IPS-11a (cell line): ENCODE measurements around the gene ARAP1.

Source experiments
- H3K4me3 ChIP-seq: one replicate; pipeline ENCODE4 v1.5.1; 2013; ENCODE audit warnings: low read depth, low read length, control low read depth

ARAP1 gene

DNA sequence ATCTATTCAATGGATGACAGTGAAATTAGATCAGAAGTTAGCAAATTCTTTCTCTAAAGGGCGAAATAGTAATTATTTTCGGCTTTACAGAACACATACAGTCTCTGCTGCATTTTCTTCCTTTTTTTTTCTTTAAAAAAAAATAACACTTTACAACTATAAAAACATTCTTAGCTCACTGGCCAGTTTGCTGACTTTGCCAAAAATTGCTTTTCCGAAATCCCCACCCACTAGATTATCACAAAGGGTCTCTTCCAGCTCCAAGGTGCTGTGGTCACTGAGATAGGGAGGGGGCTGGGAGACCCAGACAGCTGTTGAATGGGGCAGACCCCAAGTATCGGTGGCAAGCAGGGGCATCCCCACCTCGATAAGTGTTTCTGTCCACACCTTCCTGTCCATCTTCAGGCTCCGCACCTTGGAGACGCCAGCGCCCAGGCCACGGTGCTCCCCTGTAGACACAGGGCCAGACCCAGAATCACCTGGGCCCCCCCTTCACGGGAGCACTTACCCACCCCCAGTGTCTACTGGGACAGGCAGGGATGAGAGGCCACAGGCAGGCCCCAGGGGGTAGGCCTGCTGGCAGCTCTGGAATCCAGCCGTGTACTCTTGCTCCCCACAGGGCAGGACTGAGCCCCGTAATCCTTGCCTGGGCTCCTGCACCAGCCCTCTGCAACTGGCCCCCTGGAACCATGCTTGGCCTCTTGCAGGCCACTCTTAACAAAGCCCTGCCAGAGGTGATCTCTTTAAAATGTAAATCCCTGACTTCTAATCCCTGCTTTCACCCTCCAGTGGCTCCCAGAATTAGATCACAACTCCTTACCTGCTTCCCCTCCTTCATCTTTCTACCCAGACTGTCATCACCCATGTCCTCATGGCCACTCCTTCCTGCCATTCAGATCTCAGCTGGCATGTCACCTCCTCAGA, 46.5 kb downstream of the ARAP1 start:
- H3K4me3 ChIP-seq: no peak overlapping the region

DNA sequence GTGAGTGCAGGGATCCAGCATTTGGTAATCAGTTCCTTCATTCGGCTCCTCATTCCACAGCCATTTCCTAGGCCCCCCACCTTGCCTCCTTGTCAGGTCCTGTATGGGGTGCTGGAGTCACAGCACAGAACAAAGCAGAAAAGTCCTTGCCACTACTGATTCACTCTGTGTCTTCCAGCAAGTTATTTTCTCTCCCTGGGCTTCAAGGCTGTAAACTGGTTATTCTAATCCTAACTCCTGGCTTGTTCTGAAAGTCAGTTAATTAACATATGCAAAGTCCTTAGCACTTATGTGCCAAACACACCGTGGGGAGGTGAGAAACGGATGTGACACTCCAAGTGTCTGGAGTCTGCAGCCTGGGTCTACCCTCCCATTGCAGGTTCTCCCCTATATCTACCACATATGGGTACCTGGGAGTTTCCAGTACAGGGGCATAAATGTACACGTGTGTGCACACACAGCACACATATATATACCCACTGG, 47.4 kb downstream of the ARAP1 start:
- no peak overlapping the region for H3K4me3 ChIP-seq

DNA sequence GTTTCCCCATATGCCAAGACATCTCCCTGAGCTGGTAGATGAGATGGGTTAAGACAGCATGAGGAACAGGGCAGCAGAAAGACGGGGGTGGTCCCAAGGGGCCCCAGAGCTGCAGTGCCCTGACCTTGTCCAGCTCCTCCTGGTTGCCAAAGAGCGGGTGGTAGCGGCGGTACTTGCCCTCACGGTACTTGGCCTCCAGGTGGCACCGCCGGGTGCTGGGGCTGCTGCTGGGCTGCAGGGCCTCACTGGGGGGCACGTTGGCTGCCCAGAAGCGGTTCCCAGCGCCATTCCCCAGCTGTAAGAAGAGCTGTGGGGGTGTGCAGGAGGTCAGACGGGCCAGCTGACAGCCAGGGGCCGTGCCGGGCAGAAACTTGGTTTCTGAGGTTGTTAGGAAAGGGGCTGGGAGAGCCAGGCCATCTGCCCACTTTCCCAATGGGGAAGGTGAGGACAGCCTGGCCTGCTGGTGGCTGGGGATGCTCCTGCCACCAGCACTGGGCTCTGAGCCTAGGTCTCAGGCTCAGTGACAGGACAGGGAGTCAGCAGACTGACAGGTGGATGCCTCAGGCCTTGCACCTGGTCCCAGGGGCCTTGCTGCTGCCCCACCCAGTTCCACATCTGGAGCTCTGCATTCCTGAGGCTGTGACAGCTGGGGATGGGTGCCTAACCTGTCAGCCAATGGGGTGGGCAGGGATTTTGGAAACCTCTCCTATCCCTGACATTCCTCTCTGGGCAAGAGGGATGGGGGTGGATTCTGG, 48.0 kb downstream of the ARAP1 start:
- no peak overlapping the region for H3K4me3 ChIP-seq

DNA sequence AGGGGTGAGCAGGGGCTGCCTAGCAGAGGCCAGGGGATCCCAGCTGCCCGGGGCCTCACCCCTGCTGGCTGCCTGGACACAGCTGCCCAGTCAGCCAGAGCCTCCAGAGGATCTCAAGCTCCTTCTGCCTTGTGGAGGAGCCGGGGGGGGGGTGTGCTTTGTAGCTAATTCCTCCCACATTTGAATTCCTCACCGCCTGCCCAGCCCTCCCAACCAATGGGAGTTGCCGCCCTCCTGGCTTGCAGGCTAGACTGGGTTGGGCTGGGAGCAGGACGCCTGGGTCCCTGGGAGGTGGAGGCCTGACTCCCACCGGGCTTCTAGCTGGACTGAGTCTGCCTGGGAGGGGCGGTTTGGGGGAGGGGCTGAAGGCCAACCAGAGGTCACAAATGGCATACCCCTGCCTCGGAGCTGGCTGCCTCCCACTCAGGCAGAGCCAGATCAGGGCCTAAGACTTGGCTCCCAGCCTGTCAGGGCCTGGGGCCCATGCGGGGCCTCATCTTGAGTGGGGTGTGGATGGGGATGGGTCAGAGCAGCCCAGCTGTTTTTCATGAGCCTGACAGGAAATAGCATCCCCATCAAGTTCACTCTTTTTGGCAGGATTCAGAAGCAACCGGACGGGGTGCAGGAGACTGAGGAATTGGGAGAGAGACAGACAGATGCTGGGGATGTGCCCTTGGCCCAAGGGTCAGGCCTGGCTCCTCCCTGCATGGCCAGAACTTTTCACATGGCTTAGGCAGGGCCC, 48.8 kb downstream of the ARAP1 start:
- H3K4me3 ChIP-seq: no peak overlapping the region

DNA sequence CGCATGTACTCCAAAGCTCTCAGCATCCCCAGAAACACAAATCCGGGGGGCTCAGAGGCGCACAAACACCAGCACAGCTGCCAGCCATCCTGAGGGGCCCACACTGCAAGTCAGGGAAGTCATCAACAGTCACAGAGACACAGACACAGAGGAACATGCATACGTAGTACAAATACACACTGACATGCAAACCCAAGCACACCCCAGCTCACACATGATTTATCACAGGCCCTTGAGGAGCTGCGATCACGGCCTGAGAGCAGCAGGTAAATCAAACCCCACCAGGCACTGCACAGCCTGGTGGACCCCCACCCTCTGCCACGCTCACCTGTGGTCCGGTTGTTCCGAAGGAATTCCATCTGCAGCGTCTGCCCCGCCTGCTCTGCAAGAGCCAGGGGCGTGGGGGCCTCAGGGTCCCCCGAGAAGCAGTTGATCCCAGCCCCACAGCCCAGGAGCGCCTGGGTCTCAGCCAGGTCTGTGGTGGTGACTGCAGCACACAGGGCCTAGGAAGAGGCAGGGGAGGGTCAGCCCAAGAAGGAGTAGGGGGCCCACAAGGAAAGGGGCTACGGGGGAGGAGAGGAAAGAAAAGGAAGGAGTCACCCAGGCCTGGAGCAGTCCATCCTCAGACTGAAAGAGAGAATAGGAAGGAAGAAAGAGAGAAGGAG, 49.5 kb downstream of the ARAP1 start:
- no peak overlapping the region for H3K4me3 ChIP-seq

DNA sequence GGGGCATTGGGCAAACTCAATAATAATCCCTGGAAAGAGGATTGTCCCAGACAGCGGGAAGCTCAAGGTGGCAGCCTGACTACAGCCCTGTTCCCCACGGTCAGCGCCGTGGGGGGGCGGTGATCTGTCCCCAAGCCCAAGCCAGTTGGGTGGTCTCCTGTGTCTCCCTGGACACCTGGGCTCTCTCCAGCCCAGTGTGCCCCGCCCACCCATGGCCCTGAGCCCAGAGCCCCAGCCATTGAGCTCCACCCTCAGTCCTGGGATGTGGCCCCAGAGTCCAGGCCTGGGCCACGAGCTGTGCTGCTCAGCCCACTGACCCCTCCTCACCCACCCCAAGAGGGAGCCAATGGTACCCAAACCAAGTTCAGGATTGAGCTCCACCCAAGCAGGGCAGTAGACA, 50.1 kb downstream of the ARAP1 start:
- H3K4me3 ChIP-seq: no peak overlapping the region

DNA sequence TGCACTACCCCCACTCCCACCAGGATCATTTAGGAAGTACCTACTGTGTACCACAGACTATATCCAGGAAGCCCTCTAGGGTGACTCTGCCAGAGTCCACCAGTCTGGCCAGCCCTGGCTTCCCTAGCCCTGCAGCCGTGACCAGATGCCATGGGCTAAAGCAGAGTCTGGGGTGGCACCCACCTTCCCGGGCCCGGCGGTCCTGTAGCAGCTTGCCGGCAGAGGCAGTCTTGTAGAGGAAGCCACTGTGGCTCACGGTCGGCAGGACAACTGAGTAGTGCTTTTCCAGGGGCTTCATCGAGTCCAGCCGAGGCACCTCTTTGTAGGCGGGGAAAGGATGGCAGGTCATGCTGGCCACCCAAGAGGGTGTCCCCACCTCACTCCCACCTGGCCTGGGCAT, 50.7 kb downstream of the ARAP1 start:
- no peak overlapping the region for H3K4me3 ChIP-seq

DNA sequence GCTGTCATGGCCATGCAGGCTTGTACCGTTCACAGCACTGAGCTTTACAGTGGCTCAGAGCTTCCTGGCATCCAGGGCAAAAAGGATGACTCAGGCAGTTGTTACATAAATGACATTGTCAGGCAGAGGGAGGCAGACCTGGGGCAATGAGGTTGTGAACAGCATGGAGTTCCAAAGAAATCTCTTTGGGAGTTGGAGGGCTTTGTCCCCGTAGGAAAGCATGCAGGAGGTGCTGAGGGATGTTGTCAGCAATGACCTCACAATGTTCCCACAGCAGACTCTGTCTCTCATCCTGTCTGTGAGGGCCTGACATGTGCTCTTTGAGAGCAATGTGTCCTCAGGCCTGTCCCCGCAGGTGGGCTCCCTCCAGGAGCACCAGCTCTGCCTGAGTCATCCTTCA, 52.1 kb downstream of the ARAP1 start:
- H3K4me3 ChIP-seq: no peak overlapping the region

DNA sequence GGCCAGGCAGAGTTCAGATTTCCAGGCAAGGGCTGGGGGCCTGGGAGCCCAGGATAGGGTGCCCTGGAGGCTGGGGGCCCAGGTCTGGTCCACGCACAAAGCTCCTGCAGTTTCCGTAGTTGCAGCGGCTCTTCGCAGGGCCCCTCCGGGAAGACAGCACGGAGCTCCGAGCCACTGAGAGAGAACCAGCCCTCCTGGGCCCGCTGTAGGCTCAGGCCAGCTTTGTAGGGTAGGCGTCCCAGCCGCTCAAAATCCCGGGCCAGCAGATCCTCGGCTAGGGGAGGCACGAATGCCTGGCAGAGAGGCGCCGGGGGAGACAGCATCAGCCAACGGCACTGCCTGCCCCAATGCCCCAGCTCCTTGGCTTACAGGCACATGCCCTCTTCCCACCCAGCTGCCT, 54.4 kb downstream of the ARAP1 start:
- no peak overlapping the region for H3K4me3 ChIP-seq

DNA sequence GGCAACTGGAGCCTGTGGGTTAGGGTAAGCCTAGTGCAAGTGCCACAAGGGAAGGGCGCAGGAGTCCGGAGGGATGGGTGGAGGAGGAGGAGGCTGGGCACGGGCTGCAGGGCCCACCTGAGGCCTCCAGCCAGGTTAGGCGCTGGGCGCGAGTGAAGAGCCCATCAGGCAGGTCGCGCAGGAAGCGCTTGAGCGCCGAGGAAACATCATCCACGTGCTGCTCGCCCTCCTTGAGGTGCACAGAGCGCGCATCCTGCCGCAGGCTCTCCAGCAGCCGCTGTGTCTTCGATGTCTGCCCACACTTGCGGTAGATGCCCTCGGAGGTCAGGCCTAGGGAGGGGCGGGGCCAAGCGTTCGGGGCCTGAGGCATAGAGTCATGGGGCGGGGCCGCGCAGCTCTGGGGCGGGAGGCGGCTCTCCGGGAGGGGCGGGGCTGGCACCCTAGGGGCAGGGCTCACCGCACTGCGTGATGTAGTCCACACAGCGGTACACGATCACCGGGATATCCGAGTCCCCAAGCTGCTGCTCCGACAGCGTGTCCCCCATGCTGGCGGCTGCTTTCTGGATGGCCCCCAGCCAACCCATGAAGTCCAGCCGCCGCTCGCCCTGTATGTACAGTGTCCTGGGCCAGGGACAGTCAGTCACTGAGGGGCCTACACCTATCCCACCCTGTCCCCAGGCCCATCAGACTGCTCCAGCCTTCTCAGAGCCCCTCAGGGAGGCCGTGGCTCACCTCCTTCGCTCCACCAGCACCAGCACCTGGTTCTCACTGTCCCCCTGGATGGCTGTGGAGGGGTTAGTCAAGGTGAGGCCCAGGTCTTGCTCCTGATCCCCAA, 55.1 kb downstream of the ARAP1 start:
- H3K4me3 ChIP-seq: no peak overlapping the region

DNA sequence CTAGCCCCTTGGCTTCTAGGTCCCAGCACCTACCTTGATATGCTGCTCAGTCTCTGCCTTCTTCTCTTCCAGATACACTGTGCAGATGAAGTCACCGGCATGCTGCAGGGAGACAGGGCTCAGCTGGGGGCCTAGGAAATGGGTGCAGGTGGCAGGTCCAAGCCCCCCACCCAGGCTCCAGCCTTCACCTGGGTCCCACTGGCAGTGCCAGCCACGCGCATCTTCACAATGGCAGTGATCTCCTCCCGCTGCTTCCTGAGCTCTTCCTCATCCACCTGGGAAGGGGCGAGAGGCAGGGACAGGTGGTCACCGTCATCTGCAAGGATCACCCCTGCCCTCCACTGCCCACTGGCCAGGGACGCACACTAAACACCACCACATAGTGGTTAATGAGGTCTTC, 56.9 kb downstream of the ARAP1 start:
- H3K4me3 ChIP-seq: no peak overlapping the region

DNA sequence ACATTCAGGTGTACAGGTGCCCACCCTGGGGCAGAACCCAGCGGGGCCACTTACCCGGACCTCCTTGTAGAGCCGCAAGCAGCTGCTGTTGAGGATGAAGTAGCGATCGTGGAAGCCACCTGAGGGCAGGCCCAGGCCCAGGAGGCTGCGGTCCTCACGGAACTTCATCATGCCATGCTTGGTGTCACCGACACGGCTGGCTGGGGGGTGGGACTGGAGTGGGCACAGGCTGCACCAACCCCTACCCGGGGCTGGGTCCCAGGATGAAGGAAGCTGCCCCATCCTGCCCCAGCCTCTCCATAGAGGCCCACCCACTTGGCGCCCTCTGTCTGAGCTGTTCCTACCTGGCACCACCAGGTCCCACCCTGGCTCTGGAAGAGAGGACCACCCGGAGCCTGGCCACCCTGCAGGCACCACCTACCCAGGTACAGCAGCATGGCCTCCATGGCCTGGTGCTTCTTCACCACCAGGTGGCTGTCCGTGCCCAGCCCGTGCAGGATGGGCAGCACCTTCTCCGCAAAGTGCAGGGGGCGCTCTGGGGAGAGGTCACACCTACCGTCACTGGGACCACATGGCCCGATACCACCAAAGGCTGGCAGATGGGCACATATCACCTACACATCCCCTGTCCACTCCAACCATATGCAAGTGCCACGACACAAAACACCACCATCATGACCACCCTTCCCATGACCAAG, 58.8 kb downstream of the ARAP1 start:
- H3K4me3 ChIP-seq: no peak overlapping the region

DNA sequence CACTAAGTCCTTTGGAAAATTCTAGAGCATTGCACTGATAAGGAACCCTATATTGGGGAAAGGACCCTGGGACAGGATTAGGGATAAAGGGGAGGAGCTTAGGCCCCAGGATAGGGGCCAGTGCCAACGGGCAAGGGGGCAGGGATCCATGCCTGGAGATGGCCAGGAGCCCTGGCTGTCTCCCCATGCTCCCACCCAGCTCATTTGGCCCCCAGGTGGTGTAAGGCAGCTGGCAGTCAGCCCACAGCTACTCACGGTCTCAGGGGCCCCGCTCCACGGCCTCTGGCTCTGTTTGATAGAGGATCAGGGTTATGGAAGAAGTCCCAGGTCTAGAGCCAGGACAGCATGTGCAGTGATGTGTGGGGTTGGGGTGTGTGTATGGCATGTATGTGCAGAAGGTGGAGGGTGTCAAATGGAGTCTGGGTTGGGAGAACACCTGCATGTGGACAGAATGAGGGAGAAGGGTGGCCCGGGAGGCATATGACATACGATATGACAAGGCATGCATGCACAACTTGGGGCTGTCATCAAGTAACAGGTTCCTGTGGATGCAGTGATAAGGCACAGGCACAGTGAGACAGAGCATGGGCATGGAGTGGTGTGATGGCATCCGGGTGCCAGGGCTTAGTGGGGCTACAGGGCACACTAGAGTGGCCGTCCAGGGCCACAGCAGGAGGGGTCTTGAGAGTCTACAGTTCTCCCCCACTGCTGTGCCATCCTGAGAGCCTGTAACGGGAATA, 59.5 kb downstream of the ARAP1 start:
- H3K4me3 ChIP-seq: no peak overlapping the region

DNA sequence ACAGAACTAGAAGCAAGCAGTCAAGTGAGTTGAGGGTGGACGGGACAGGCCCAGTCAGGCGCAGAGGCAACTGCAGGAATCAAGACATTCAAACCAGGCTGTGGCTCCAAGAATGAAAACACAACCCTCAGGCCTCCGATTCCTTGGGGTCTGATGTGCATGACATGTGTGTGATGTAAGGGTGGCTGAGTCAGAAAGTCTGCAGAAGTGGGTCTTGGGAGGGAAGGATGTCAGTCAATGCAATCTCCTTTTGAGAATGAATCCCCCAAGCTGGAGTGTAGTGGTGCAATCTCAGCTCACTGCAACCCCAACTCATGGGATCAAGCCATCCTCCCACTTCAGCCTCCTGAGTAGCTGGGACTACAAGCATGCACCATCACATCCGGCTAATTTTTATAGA, 62.0 kb downstream of the ARAP1 start:
- H3K4me3 ChIP-seq: no peak overlapping the region

DNA sequence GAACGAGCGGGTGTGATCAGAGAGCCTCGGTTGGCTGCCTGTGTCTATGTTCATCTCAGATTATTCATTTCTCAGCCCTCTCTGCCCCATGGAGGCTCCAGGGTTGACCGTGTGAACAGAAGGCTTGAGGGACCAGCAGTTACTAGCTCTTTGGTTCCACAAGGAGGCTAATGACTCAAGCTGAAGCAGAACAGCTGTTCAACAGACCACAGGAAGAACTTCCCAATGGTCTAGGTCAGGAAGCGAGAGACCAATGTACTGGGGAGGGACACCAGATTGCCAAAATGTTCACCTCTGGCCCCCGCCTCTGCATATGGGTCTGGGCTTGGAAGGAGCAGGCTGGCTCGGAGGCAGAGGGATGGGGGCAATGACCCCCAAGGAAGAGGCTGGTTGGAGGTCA, 63.3 kb downstream of the ARAP1 start:
- H3K4me3 ChIP-seq: no peak overlapping the region

DNA sequence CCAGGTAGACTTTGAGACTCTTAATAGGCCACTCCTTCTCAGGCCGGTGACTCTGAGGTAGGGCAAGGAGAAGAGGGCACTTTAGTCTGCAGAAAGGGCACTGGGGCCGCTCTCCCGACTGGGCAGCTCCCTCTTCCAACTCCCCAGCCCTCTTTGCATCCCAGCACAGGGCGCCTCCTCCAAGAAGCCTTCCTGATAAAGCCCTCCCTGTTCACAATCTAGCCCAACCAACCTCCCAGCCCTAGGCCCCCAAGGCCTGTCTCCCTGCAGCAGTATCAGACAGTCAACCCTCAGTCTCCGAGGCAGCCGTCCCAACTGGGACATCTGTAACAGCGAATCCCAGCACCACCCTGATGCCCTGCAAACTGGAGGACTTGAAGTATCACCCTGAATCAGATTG, 63.7 kb downstream of the ARAP1 start:
- H3K4me3 ChIP-seq: no peak overlapping the region

DNA sequence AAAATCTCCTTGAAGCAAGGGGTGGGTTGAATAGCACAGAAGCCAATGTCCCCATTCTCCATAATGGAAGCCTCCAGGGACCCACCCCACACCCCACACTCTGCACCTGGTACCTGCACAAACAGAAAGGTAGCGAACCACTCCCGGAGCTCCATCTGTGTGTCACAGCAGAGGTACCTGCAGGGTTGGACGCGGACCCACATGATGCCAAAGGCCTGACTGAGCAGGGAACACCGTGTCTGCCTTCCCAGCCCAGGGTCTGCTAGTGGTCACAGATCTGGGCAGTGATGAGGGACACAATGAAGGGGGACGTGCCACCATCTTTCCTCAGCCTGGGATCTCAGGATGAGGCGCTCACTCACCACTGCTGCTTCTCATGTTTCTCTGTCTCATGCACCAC, 64.9 kb downstream of the ARAP1 start:
- no peak overlapping the region for H3K4me3 ChIP-seq

DNA sequence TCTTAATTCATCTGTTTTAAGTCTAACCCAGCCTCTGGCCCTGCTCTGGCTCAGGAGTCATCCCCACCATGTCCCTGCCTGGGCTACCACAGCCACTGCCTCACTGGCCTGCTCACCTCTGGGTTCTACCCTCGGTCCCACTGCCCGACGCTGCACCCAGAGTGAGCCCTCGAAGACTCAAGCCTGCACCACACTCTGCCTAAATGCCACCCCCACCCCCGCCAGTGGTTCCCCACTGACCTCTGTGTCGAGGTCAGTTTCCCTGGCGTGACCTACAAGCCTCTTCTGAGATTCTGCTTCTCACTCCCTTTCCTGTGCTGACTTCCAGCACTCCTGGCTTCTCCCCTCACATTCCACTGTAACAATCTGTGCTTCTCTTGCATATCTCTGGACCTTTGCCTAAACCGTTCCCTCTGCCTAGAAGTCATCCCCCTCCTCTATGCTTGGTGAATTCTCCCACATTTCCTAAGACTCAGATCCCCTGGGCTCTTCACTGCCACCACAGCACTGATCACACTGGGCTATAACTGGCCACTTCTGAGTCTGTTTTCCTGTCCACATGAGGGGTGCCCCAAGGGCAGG, 65.5 kb downstream of the ARAP1 start:
- no peak overlapping the region for H3K4me3 ChIP-seq
